Stimulated activated CD8-positive, alpha-beta memory T cell treated with anti-CD3 and anti-CD28 coated beads, Interleukin-7, amount 100 ng/mL, for 24 hours (primary cell): ENCODE measurements around the gene CIITA.
A peak's percentile ranks its signal among the peaks of the same experiment; 100 is the strongest.
"Not testable (repeated sequence)": the region's sequence is repeated elsewhere in the genome, so short reads cannot be mapped to it uniquely, and the experiment has no call there.

Experiments used
- DNase-seq: peaks from one replicate; pipeline ENCODE4 v3.0.0-alpha.2; 2020; ENCODE audit warnings: low read depth

The CIITA gene

DNA sequence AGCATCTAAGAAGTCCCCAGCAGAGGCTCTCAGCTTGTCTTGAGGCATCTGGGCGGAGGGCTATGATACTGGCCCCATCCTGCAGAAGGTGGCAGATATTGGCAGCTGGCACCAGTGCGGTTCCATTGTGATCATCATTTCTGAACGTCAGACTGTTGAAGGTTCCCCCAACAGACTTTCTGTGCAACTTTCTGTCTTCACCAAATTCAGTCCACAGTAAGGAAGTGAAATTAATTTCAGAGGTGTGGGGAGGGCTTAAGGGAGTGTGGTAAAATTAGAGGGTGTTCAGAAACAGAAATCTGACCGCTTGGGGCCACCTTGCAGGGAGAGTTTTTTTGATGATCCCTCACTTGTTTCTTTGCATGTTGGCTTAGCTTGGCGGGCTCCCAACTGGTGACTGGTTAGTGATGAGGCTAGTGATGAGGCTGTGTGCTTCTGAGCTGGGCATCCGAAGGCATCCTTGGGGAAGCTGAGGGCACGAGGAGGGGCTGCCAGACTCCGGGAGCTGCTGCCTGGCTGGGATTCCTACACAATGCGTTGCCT is at the start of gene CIITA:
Gene CIITA (plus strand): TSS at position 404 of the 543 bp plus-strand sequence. CDS start 129 bp downstream, at position 533.
- DNase-seq = peak; percentile 16

- no peak for DNase-seq
These were observed 49.2 kb upstream of the CIITA start for GRCh38 chr16:10827691-10828341.

- no peak for DNase-seq
These were observed 48.1 kb upstream of the CIITA start for GRCh38 chr16:10828851-10829366.

GRCh38 chr16:10829390-10830098 is 47.5 kb upstream of the CIITA start:
- not testable (repeated sequence) for DNase-seq

- not testable (repeated sequence) for DNase-seq
These were observed 46.8 kb upstream of the CIITA start for GRCh38 chr16:10830240-10830639.

GRCh38 chr16:10831894-10832886 is 44.8 kb upstream of the CIITA start:
- DNase-seq = no peak

GRCh38 chr16:10833271-10833670 is 43.7 kb upstream of the CIITA start:
- no peak for DNase-seq

DNA sequence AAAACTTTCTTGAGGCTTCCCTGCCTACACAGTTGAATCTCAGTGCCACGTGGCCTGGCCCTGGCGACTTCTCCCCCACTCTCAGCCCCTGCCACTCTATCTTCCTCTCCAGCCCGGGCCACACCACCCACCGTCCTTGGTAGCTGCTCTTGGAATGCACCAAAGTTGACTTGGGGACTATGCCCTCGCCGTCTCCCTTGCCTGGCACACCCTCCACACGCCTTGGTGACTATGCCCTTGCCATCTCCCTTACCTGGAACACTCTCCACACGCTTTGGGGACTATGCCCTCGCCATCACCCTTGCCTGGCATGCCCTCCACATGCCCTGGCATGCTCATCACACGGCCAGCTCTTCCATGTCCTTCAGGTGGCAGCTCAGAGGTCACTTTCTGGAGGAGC is 42.9 kb upstream of the CIITA start:
- DNase-seq = no peak

DNA sequence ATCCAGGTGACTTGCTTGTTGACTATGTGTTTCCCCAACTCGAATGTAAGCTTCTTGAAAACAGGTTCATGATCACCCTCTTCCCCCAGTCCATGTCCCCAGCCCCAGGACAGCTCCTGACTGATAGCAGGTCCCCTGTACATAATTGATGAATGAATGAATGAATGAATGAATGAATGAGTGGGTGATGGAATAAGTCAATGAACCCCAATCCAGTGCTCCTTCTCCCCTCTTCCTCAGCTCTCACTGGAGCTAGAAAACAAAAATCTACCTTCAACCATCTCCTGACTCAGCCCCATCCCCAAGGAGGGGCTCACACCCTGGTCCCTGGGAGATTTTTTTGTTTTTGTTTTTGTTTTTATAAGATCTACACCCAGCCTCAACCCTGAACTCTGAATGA is 42.2 kb upstream of the CIITA start:
- no peak for DNase-seq

DNA sequence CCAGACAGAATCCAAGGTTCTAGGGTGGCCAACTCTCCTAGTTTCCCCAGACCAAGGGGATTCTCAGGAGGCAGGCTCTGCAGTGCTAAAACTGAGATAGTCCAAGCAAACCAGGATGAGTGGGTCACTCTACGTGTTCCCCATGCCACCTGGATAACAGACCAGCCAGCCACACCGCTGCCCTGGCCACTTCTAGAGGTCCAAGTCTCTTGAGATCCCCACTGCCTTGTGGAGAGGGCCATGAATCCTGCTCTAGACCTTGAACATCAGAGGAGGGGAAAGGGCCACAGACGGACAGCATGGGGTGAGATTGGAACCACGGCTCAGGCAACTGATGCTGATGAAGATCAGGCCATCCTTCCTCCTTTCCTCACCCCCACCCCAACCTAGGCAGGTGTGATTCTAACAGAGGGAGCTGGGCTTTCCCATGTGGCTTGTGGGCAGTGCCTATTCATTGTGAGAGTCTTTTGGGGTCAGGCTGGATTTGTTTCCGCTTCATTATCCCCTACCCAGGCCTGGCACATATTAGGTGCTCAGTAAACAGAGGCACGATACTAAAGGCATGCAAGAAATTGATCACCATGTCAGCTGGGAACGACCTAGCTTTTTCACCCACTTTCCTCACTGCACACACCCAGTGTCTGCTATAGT is 41.6 kb upstream of the CIITA start:
- no peak for DNase-seq

GRCh38 chr16:10836174-10836853 is 40.7 kb upstream of the CIITA start:
- no peak for DNase-seq

- DNase-seq = no peak
These were observed 38.3 kb upstream of the CIITA start for GRCh38 chr16:10838621-10839278.

GRCh38 chr16:10839279-10839666 is 37.7 kb upstream of the CIITA start:
- no peak for DNase-seq

DNA sequence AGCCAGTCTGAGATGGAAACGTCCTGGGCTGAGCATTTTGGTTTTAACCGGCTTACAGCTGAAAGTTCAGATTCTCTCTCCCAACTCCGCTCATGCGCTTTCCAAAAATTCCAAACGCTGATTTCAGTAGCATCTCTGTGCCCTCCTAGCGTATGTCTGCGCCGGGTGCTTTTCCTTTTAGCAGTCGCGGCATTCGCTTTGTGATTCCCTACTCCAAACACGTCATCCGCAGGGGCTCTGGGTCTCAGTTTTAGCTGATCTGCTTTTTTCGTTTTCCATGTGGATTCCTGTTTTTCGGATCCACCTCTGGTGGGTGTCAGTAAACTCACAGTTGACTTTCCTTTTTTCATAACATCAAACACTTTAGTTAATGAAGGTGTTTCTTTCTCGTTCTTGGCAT is 36.3 kb upstream of the CIITA start:
- no peak for DNase-seq

DNA sequence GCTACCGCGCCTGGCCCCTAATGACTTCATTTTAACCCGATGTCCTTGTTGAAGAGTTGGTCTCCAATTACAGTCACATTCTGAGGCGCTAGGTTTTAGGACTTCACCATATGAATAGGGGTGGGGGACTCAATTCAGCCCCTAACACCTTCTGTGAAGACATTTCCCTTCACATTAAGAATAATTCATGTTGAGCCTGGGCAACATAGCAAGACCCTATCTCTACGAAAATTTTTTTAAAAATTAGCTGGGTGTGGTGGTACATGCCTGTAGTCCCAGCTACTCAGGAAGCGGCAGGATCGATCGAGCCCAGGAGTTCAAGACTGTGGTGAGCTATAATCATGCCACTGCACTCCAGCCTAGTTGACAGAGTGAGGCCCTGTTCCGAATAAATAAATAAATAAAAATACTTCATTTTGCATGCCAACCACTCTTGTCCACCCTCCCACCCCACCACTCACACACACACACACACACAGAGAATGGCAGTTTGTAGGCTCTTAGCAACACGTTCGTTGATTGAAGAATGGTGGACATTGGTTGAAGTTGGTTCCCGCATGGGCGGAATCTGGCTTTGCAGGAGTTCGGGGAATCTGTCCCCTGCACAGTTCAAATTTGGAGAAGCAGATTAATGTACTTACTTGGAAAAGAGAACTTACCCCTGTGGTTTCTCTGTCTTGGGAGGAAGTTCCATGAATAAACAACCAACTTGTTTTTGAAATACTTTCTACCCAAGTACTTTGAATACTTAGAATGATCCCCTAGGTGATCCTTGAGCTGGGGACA is 30.6 kb upstream of the CIITA start:
- DNase-seq = no peak

- DNase-seq = no peak
These were observed 29.8 kb upstream of the CIITA start for GRCh38 chr16:10847176-10847575.

DNA sequence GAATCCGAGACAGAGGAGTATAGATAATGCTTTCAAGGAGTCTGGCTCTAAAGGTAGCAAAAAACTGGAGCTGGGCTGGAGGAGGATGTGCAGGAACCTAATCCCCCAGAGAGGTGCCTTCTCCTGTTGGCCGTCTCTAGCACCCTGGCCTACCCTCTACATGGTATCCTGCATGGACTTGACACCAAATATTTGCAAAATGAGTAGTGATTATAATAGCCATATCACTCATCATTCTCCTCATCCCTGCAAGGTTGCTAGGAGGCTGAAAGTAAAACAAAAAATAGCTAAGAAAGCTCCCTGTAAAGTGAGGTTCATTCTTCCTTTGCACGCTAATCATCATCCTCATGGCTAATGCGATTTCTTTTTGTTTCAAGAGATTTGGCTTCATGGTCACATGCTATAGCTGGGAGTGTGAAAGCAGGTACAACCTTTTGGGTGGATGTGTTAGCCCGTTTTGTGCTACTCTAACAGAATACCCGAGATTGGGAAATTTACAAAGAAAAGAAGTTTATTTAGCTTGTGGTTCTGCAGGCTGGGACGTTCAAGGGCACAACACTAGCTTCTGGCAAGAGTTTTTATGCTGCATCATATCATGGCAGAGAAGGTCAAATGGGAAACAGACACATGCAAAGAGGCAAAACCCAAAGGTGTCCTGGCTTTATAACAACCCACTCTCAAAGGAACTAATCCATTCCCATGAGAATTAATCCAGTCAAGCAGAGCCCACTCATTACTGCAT is 27.1 kb upstream of the CIITA start:
- DNase-seq = no peak

DNA sequence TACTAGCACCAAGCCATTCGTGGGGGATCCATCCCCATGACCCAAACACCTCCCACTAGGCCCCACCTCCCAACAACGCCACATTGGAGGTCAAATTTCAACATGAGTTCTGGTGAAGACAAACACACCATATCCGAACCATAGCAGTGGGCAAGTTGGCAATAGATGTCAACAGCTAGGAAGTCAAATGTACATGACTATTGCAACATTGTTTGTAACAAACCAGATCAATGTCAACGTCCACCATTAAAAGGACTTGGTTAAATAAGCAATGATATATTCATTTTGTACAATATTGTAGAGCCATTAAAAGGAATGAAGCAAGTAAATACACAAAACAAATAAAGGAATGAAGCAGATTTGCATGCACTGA is 26.5 kb upstream of the CIITA start:
- no peak for DNase-seq

DNA sequence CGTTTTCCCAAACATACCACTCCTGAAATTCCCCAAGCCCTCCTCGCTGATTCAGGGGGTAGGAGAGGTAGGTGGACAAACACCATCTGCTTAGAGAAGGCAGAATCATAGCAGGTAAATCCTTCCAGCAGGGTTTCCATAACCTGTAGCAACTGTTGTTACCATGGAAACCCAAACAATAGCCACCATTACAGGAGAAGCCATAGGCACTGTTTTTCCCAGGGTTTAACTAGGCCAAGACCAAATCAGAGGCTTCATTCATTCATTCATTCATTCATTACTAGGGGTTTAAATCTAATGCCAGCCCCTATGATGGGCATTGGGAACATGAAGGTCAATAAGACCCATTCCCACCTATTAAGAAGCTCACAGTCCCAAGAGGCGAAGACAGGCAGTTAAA is 25.5 kb upstream of the CIITA start:
- no peak for DNase-seq
